Measurements from ENCODE around the gene MDC1.
"Not testable (repeated sequence)": the region's sequence is repeated elsewhere in the genome, so short reads cannot be mapped to it uniquely, and the experiment has no call there.

The MDC1 gene

GRCh38 chr6:30678964-30679726, 37.9 kb downstream of the MDC1 start:
- DNase-seq: peak; percentile 42 to 78

- no peak for DNase-seq
These were observed 40.3 kb downstream of the MDC1 start for GRCh38 chr6:30676660-30677285.

- DNase-seq: peak; percentile 88 to 96
These were observed 44.4 kb downstream of the MDC1 start, which contains the start of gene DHX16 for GRCh38 chr6:30672445-30673253. Gene DHX16, minus strand, starts transcription at chr6:30673006. Its CDS starts 165 bp downstream, at chr6:30672841.

GRCh38 chr6:30670760-30671527, 46.1 kb downstream of the MDC1 start:
- no peak for DNase-seq

- DNase-seq: not testable (repeated sequence)
These were observed 50.8 kb downstream of the MDC1 start for GRCh38 chr6:30666300-30666699.

DNA sequence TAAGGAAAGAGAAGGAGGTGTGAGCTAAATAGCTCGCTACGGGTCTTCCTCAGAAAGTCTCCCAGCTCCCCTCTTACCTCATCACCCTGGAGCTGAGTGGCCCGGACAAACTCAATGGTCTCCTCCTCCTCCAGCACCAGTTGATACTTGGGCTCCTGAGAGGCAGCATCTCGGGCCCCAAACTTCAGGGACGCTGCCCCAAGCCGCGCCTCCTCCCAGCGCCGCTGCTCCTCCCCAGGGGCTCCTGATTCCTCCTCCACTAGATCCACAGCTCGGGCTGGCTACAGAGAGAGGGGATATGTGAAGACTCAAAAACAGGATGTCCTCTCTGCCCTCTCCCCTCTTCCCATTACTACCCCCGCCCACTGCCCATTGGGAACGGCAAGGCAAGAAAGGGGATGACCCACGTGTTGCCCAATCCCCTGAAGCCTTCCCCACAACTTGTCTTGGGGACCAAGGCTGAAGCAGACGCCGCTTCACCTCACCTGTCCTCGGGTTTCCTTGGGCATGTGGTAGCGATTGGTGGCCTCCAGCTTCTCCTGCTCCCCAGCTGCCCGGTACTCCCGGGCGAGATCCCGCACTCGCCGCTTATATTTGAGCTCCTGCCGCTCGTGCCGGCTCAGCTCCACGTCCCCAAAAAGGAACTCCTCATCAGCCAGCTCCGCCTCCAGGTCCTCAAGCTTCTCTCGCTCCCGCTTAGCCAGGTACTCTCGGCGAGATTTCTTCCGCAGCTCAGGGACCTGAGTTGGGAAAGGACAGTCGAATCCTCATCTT, 51.9 kb downstream of the MDC1 start:
- DNase-seq: no peak

- DNase-seq: not testable (repeated sequence)
These were observed 59.2 kb downstream of the MDC1 start for GRCh38 chr6:30657922-30658321.

DNA sequence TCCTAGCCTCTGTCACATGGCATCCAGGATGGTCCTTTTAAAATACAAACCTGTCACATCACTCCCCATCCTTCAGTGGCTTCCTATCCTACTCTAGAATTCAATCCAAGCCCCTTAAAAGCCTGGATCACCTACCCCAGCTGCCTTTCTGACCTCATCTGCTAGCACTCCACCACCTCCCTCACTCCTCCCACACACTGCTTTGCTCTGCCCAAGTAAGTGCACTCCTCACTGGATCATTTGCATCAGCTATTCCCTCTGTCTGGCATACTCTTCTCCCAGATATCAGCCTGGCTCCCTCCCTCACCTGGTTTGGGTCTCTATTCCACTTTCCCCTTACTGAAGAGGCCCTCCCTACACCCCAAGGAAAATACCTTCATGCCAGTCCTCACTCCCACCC, 59.6 kb downstream of the MDC1 start:
- DNase-seq: no peak

- DNase-seq: no peak
These were observed 60.6 kb downstream of the MDC1 start for GRCh38 chr6:30656513-30656912.

- no peak for DNase-seq
These were observed 61.4 kb downstream of the MDC1 start for GRCh38 chr6:30655743-30656094.

GRCh38 chr6:30654798-30655742, 62.0 kb downstream of the MDC1 start:
- no peak for DNase-seq

- DNase-seq: no peak
These were observed 65.9 kb downstream of the MDC1 start for GRCh38 chr6:30651143-30651542.

Measured in NCI-H524 (cell line).